Measurements from ENCODE around the gene SLC12A7.

- TF ChIP-seq CTCF (IDR thresholded peaks at IDR 0.05; ENCODE audit: insufficient read depth, low read depth, low read length) (no peak), EZH2 (IDR thresholded peaks at IDR 0.05; ENCODE audit: insufficient read depth, low read length) (no peak)
These were observed 49.4 kb upstream of the SLC12A7 start for GRCh38 chr5:1161108-1161832.

Measured in astrocyte (in vitro differentiated cells and primary cell).